GM18858 (cell line): ENCODE data around the gene PTH1R.

Experiments
- ATAC-seq: cut with Tn5 transposase; IDR thresholded peaks from one replicate; pipeline ENCODE4 v1.9.1; 2021; ENCODE audit not compliant: unreplicated experiment

Gene PTH1R

GRCh38 chr3:46881596-46882376 lies 4.3 kb downstream of the PTH1R start:
- no peak for ATAC-seq

DNA sequence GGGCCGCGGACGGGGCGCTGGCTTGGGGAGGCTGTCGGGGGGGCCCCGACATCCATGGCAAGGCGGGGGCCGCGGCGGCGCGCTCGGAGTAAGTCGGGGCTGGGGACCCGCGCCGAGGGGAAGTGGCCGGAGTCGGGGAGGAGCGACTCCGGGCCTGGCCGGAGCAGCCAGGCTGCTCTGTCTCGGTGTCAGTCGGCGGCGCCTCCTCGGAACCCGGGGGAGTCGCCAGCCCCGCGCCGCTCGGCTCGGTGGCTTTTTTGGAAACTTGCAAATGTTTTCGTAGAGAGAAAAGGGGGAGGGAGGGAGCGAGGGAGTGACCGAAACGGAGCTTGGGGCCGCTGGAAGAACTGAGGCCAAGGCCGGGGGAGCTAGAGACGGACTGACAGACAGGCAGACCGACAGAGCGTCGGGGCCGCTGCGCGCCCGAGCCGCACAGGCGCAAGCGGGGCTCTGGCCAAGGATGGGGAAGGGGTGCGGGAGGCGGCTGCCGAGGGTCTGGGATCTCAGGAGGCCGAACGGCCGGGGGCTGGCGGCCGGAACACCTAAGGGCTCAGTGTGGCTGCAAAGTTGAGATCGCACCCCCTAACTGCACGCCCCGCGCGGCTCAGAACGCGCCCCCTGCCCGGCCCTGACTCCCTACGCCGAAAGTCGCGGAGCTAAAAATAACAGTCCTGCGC lies 5.0 kb downstream of the PTH1R start:
- no peak for ATAC-seq

DNA sequence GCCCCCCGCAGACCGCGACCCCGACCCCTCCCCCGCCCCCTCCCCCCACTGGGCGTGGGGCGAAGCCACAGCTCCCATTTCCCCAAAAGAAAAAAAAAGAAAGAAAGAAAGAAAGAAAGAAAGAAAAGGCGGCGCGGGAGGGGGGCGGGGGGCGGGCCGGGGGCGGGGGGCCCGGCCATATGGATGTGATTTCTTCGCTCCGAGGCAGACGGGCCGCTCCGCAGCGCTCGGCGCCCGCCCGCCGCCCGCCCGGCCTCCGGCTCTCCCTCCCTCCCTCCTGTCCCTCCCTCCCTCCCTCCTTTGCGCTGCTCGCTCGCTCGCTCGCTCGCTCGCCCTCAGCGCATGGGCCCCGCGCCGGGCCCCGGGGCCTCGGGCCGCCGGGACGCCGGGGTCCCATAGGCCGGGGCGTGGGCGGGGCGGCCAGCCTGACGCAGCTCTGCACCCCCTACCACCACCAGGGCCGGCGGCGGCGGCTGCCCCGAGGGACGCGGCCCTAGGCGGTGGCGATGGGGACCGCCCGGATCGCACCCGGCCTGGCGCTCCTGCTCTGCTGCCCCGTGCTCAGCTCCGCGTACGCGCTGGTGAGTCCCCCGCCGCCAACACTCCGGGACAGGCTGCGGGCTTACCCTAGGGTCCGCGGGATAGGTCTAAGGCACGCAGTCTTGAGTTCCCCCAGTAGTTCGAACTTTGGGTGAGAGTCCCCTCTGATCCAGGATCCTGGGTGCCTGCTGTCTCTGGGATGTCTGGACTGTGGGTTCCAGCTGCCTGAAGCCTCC lies 5.7 kb downstream of the PTH1R start:
- no peak for ATAC-seq

- no peak for ATAC-seq
Measured at GRCh38 chr3:46883830-46884185, 6.3 kb downstream of the PTH1R start.

DNA sequence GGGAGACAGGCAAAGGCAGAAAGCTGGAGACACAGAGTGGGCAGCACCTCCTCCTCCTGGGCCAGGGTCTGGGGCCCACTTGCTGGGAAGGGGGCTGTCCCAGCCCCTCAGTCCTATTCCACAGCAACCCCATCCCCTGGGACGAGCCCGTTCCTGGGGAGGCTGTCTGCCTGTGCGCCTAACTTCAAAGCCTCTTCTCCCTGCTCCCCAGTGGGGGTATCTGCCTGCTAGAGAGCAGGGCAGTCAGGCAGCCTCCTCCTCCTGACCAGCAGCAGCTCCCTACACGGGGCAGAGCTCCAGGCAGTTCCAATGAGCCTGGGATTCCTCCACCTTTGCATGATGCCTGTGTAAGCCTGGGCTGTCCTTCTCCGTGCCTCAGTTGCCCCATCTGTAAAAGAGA lies 6.9 kb downstream of the PTH1R start:
- no peak for ATAC-seq

DNA sequence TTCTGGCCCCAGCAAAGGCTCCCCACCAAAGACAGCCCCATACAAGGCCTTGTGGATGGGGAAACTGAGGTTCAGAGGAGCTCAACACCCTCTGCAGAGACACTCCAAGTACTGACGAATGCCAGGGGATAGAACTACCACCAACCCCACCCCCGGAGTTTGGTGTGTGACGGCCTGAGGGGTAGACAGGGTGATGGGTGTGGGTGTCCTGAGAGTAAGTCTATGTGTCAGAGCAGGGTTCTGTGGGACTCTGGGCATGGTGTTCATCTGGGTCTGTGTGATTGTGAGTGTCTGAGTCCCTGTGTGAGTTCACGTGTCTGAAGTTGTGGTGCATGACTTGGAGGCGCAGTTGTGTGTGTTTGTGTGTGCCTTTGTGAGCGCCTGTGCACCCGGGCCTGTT lies 7.4 kb downstream of the PTH1R start:
- ATAC-seq, result no peak

GRCh38 chr3:46885612-46886011 lies 8.1 kb downstream of the PTH1R start:
- no peak for ATAC-seq

GRCh38 chr3:46887980-46888494 lies 10.5 kb downstream of the PTH1R start:
- ATAC-seq, result no peak

DNA sequence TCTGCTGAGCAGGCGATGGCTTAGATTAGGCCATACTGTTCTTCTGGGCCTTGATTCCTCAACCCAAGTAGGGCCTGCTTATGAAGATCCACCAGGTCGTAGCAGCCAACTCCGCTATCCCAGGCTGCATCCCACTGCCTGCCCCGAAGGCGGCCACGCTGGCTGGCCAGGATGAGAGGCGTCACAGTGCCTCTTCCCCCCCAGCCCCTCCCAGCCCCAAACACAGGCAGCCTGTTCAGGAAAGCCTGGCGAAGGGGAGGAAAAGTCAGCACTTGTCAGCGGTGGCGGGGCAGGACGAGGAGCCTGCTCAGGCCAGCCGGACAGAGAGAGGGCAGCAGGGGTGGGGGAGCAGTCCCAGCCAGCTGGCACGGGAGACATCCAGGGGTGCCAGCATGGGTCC lies 11.2 kb downstream of the PTH1R start:
- ATAC-seq, result no peak

DNA sequence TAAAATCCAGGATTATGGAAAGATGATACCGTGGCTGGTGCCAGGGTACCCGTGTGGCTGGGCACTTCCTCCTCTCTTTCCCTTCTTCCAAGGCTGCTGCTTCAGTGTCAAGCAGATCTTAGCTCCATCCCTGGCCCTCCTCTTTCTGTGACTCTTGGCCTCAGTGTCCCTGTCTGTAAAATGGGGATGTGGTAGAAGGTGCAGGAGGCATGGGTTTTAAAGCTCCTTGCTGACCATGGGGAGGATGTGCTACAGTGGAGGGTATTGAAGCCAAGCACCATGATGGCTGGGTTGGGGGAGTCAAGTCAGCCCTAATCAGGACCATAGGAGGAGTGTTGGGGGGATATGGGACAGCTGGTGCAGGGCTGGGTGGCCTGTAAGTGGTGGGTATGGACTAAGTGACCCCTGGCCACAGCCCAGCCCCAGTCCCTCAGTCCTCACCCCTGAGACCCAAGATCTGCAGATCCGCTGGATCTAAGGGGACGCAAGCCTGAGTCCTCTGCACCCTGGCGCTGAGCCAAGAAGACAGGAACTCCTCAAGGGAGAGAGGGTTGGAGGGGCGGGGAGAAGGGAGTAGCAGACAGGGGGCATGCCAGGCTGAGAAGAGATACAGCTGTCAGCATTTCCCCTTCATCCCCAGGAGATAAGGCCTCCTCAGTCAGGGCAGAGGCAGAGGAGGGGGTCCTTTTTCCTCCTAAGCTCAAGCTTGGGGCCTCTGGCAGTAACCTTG lies 12.0 kb downstream of the PTH1R start:
- no peak for ATAC-seq

DNA sequence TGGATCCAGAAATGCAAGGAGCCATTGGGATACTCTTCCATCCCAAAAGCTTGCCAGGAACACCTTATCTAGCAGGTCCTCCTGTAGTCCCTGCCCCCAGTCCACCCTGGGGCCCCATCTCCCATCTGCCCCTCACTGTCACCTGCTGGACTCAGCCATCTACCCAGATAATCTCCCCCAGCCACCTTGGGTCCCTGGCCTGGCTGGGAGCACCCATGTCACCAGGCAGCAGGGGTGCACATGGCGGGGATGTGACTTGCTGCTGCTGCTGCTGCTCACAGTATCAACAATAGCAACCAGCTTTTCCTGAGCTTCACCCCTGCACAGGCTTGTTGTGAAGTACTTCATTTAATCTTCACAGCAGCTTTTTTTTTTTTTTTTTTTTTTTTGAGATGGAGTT lies 12.6 kb downstream of the PTH1R start:
- no peak for ATAC-seq

DNA sequence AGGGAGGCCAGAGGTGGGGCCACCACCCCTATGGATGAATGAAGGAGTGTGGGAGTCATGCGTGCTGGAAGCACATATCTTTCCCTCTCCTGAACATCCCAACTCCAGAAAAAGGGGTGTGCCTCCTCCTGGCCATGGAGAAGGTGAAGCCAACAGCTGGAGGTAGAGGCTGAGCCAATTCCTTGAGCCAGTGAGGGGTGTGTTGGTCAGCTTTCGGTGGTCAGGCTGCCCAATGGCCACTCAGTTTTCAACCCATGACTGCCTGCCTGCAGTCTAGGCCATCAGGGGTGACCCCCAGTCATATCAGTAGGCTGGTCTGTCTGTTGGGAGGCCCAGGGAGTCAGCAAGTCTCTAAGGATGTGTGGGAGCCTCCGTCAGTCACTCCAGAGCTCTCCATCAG lies 13.6 kb downstream of the PTH1R start:
- no peak for ATAC-seq

- ATAC-seq, result no peak
Measured at GRCh38 chr3:46892285-46893145, 15.0 kb downstream of the PTH1R start.

DNA sequence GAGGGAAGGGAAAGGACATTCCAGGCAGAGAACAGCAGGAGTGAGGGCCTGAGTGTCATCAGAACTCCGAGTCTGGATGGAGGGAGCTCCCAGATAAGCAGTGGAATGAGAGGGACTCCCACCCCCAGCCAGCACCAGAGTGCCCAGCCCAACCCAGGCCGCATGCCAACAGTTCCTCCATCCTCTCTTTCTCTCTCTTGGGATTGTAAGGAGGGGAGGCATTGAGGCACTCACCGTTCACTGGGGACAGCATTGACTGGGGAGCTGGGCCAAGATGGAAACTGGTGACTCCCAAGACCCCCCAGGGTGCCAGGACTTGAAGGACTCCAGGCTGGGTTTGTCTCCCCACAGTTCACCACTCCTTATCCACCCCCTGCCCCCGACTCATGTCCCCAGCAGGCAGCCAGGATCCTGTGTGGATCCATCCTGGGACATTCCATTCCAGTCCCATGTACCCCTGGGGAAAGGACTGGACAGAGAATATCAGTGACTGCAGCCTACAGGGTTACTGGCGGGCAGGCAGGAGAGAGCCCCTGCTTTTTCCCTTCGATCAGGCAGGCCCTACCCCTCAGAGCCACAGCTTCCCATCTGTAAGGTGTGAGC lies 15.7 kb downstream of the PTH1R start:
- no peak for ATAC-seq

DNA sequence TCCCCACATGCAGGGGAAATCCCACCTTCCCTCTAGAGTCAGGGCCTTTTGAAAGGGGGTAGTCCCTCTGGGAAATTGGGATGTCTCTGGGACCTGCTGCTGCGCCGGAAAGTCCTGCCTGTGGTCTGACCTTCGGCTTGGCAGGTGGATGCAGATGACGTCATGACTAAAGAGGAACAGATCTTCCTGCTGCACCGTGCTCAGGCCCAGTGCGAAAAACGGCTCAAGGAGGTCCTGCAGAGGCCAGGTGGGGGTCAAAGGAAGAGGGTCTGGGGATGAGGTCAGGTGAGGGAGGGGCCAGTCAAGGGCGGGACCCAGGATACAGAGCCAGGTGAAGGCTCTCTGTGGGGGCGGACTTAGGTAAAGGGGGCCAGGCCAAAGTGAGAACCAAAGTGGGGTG lies 16.2 kb downstream of the PTH1R start:
- ATAC-seq, result no peak

DNA sequence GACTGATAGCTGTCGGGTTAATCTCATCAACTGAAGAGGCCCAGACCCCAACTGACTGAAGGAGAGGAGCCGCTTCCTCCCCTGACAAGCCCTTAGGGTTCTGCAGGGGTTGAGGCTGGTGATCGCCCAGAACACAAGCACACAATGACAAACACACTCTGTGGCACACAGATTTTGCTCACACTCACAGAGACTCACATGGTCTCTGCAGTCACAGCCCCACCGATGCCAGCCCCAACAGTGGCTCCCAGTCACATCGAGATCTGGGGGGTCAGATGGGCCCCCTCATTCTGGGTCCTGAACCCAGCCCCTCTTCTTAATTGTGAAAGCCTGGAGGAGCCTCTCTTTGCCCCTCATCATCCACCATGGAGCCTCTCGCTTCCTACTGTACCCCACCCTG lies 16.7 kb downstream of the PTH1R start:
- ATAC-seq, result no peak

- no peak for ATAC-seq
Measured at GRCh38 chr3:46895204-46895660, 17.7 kb downstream of the PTH1R start.

DNA sequence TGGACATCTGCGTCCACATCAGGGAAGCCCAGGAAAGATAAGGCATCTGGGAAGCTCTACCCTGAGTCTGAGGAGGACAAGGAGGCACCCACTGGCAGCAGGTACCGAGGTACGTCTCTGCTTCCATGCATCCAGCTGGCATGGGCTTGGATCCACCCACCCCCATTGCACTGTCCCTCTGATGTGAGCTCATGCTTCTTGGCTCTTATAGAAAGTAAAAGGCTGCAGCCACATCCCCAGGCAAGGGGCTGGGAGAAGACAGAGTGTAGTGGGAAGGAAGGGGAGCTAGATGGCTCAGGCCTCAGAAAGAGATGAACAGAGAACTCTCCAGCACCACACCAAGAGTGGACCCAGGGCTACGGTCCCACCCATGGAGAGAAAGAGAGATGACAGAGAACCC lies 18.2 kb downstream of the PTH1R start:
- no peak for ATAC-seq

GRCh38 chr3:46896386-46896785 lies 18.9 kb downstream of the PTH1R start:
- ATAC-seq, result no peak

GRCh38 chr3:46897031-46897430 lies 19.5 kb downstream of the PTH1R start:
- ATAC-seq, result no peak
